GM23338 (cell line): ENCODE measurements around the gene NCSTN. TPM values are rescaled to one million over a fixed set of nuclear protein-coding genes. Genes with fewer than 3 reads are reported as not detected.

Source experiments
- ATAC-seq: fragments of 200-7000 bp; cut with Tn5 transposase; 3 replicates; pipeline ENCODE4 v1.9.1; 2020
- DNase-seq: peaks from one replicate; pipeline ENCODE4 v3.0.0-alpha.2; 2015; ENCODE audit warnings: low spot score
- H2AFZ ChIP-seq: fragments of 200-600 bp; sonication (generic); 2 replicates; pipeline ENCODE4 v1.8.0; 2016; ENCODE audit warnings: antibody characterized with exemption, mild to moderate bottlenecking, moderate library complexity
- H3F3A ChIP-seq: fragments of 200-600 bp; sonication (generic); replicated peaks from 2 replicates; pipeline ENCODE4 v1.8.0; 2017; ENCODE audit warnings: antibody characterized with exemption, mixed run types, low read depth
- H3K27ac ChIP-seq: fragments of 200-600 bp; sonication (generic); 2 replicates; pipeline ENCODE4 v1.6.1; 2016; ENCODE audit warnings: low read depth
- H3K27me3 ChIP-seq: fragments of 200-600 bp; sonication (generic); 2 replicates; pipeline ENCODE4 v1.8.0; 2016; ENCODE audit warnings: mild to moderate bottlenecking, mixed run types, moderate library complexity; ENCODE audit not compliant: insufficient read depth
- H3K36me3 ChIP-seq: fragments of 200-600 bp; sonication (generic); 2 replicates; pipeline ENCODE4 v1.8.0; 2016; ENCODE audit warnings: mild to moderate bottlenecking; ENCODE audit not compliant: insufficient read depth
- H3K4me1 ChIP-seq: fragments of 200-600 bp; sonication (generic); 2 replicates; pipeline ENCODE4 v1.8.0; 2016; ENCODE audit warnings: mild to moderate bottlenecking, moderate library complexity; ENCODE audit not compliant: insufficient read depth
- H3K4me2 ChIP-seq: fragments of 200-600 bp; sonication (generic); 2 replicates; pipeline ENCODE4 v1.7.1; 2017; ENCODE audit warnings: mixed run types
- H3K4me3 ChIP-seq: fragments of 200-600 bp; sonication (generic); 2 replicates; pipeline ENCODE4 v1.6.1; 2016; ENCODE audit warnings: mixed run types
- H3K79me2 ChIP-seq: fragments of 200-600 bp; sonication (generic); replicated peaks from 2 replicates; pipeline ENCODE4 v1.8.0; 2017; ENCODE audit warnings: mild to moderate bottlenecking; ENCODE audit not compliant: insufficient read depth
- H3K9me2 ChIP-seq: fragments of 200-600 bp; sonication (generic); 2 replicates; pipeline ENCODE4 v1.8.0; 2017; ENCODE audit not compliant: insufficient read depth
- H4K20me1 ChIP-seq: fragments of 200-600 bp; sonication (generic); replicated peaks from 2 replicates; pipeline ENCODE4 v1.8.0; 2017; ENCODE audit warnings: mild to moderate bottlenecking; ENCODE audit not compliant: insufficient read depth
- H3K27ac Mint-ChIP-seq: 2 replicates; pipeline ENCODE4 v1.8.0; 2020; ENCODE audit warnings: inconsistent platforms, mild to moderate bottlenecking, moderate library complexity, mixed read lengths
- H3K27me3 Mint-ChIP-seq: 3 replicates; pipeline ENCODE4 v1.8.0; 2022; ENCODE audit warnings: low read depth, mild to moderate bottlenecking, moderate library complexity, mixed read lengths, inconsistent platforms; ENCODE audit not compliant: insufficient read depth, poor library complexity
- H3K36me3 Mint-ChIP-seq: 3 replicates; pipeline ENCODE4 v1.8.0; 2021; ENCODE audit warnings: low read depth, mild to moderate bottlenecking, inconsistent platforms, moderate library complexity, mixed read lengths
- H3K4me1 Mint-ChIP-seq: 3 replicates; pipeline ENCODE4 v1.8.0; 2020; ENCODE audit warnings: mild to moderate bottlenecking, inconsistent platforms, mixed read lengths
- H3K4me3 Mint-ChIP-seq: 3 replicates; pipeline ENCODE4 v1.8.0; 2021; ENCODE audit warnings: moderate library complexity, mild to moderate bottlenecking, inconsistent platforms, mixed read lengths
- H3K9me3 Mint-ChIP-seq: 3 replicates; pipeline ENCODE4 v1.8.0; 2020; ENCODE audit warnings: moderate library complexity, mild to moderate bottlenecking, inconsistent platforms, mixed read lengths
- CREB1 ChIP-seq: fragments of 250-450 bp; sonication (Bioruptor Pico); IDR thresholded peaks from 2 replicates; pipeline ENCODE4 v1.5.0; 2020; ENCODE audit warnings: low read depth, mild to moderate bottlenecking, moderate library complexity
- CTCF ChIP-seq, 2 experiments: fragments of 200-600 bp in 1 of 2; sonication (generic) in 1 of 2; conservative IDR thresholded peaks; 2 replicates each; pipeline versions ENCODE4 v1.5.1 to v1.6.1; 2016 to 2017; ENCODE audit warnings: antibody characterized with exemption in 2 of 2, low read depth in 2 of 2, mild to moderate bottlenecking in 2 of 2, moderate library complexity in 1 of 2
- EZH2 ChIP-seq: fragments of 200-600 bp; sonication (generic); IDR thresholded peaks from one replicate; pipeline ENCODE4 v1.8.0; 2017; ENCODE audit warnings: antibody characterized with exemption, mild to moderate bottlenecking, low read depth; ENCODE audit not compliant: unreplicated experiment
- EZH2phosphoT487 ChIP-seq: fragments of 200-600 bp; sonication (generic); IDR thresholded peaks from one replicate; pipeline ENCODE4 v1.8.1; 2018; ENCODE audit warnings: antibody characterized with exemption; ENCODE audit not compliant: unreplicated experiment
- JUNB ChIP-seq: IDR thresholded peaks from one replicate; pipeline ENCODE4 v1.6.1; 2016; ENCODE audit warnings: antibody characterized with exemption; ENCODE audit not compliant: unreplicated experiment
- NANOG ChIP-seq: IDR thresholded peaks from 2 replicates; pipeline ENCODE4 v1.6.1; 2016; ENCODE audit warnings: antibody characterized with exemption, borderline replicate concordance
- POLR2AphosphoS5 ChIP-seq: IDR thresholded peaks from 2 replicates; pipeline ENCODE4 v1.6.1; 2016; ENCODE audit warnings: antibody characterized with exemption, low read depth
- REST ChIP-seq: IDR thresholded peaks from one replicate; pipeline ENCODE4 v1.6.1; 2018; ENCODE audit warnings: antibody characterized with exemption; ENCODE audit not compliant: unreplicated experiment
- STAT1 ChIP-seq: IDR thresholded peaks from one replicate; pipeline ENCODE4 v1.6.1; 2016; ENCODE audit warnings: antibody characterized with exemption; ENCODE audit not compliant: unreplicated experiment
- ZNF114 ChIP-seq: fragments of 250-450 bp; sonication (Bioruptor Pico); IDR thresholded peaks from 2 replicates; pipeline ENCODE4 v1.5.0; 2020; ENCODE audit warnings: mild to moderate bottlenecking, moderate library complexity
- ZNF331 ChIP-seq: fragments of 250-450 bp; sonication (Bioruptor Pico); IDR thresholded peaks from 2 replicates; pipeline ENCODE4 v1.5.0; 2020; ENCODE audit warnings: low read depth, mild to moderate bottlenecking, moderate library complexity
- polyA plus RNA-seq: library from polyadenylated mRNA; unstranded; fragments of >200 nt; fragmentation: Nextera tagmentation; extraction: Ambion mirVana; gene quantifications from 2 replicates; pipeline ENCODE4 v1.2.1, GENCODE V29; 2016
- total RNA-seq: library from RNA; depleted of rRNA; stranded (reverse); fragments of >200 nt; shearing (Covaris generic); gene quantifications from 2 replicates; pipeline ENCODE4 v1.2.3, GENCODE V29; 2014
- TF ChIP-seq, protein P1 (sequence below): IDR thresholded peaks from 2 replicates; pipeline ENCODE4 v1.6.1; 2016; ENCODE audit warnings: antibody characterized with exemption
- TF ChIP-seq, protein P2 (sequence below): fragments of 250-450 bp; sonication (Bioruptor Pico); IDR thresholded peaks from 2 replicates; pipeline ENCODE4 v1.5.0; 2020; ENCODE audit warnings: mild to moderate bottlenecking, moderate library complexity

Gene NCSTN
- total and polyA plus RNA-seq, 2 experiments from 2014 or later = 36.0 to 45.9 TPM

GRCh38 chr1:160296036-160296435 is 47.1 kb upstream of the NCSTN start:
- Mint-ChIP-seq H3K27ac (no peak overlapping the region), H3K4me3 (no peak overlapping the region), H3K27me3 (peaks cover 2% of the 10 kb centered on the region), H3K36me3 (peaks cover 82% of the 10 kb centered on the region), H3K9me3 (no peaks in the 10 kb centered on the region), H3K4me1 (no peaks in the 10 kb centered on the region)
- Histone ChIP-seq H3K79me2 (no peaks in the 10 kb centered on the region), H3K4me3 (no peak overlapping the region), H2AFZ (no peak overlapping the region), H3K27ac (no peak overlapping the region), H3K36me3 (peaks cover 43% of the 10 kb centered on the region), H4K20me1 (peaks cover 4% of the 10 kb centered on the region), H3K4me1 (no peaks in the 10 kb centered on the region), H3K27me3 (no peaks in the 10 kb centered on the region), H3K9me2 (no peaks in the 10 kb centered on the region), H3K4me2 (no peak overlapping the region), H3F3A (peaks cover 19% of the 10 kb centered on the region)
- TF ChIP-seq STAT1 = no peak
- no peak for TF ChIP-seq EZH2
- no peak for TF ChIP-seq EZH2phosphoT487
- TF ChIP-seq ZNF331 (CRISPR knock-in tag) = no peak
- TF ChIP-seq JUNB = no peak
- TF ChIP-seq CREB1 = no peak
- TF ChIP-seq NANOG = no peak
- TF ChIP-seq CTCF (conservative IDR thresholded peaks at IDR 0.05; ENCODE audit: low read depth in 2 of 2) = no peak
- TF ChIP-seq, protein P1, sequence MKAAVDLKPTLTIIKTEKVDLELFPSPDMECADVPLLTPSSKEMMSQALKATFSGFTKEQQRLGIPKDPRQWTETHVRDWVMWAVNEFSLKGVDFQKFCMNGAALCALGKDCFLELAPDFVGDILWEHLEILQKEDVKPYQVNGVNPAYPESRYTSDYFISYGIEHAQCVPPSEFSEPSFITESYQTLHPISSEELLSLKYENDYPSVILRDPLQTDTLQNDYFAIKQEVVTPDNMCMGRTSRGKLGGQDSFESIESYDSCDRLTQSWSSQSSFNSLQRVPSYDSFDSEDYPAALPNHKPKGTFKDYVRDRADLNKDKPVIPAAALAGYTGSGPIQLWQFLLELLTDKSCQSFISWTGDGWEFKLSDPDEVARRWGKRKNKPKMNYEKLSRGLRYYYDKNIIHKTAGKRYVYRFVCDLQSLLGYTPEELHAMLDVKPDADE = no peak
- TF ChIP-seq POLR2AphosphoS5 = no peak
- no peak for TF ChIP-seq ZNF114 (CRISPR knock-in tag)
- TF ChIP-seq, protein P2, sequence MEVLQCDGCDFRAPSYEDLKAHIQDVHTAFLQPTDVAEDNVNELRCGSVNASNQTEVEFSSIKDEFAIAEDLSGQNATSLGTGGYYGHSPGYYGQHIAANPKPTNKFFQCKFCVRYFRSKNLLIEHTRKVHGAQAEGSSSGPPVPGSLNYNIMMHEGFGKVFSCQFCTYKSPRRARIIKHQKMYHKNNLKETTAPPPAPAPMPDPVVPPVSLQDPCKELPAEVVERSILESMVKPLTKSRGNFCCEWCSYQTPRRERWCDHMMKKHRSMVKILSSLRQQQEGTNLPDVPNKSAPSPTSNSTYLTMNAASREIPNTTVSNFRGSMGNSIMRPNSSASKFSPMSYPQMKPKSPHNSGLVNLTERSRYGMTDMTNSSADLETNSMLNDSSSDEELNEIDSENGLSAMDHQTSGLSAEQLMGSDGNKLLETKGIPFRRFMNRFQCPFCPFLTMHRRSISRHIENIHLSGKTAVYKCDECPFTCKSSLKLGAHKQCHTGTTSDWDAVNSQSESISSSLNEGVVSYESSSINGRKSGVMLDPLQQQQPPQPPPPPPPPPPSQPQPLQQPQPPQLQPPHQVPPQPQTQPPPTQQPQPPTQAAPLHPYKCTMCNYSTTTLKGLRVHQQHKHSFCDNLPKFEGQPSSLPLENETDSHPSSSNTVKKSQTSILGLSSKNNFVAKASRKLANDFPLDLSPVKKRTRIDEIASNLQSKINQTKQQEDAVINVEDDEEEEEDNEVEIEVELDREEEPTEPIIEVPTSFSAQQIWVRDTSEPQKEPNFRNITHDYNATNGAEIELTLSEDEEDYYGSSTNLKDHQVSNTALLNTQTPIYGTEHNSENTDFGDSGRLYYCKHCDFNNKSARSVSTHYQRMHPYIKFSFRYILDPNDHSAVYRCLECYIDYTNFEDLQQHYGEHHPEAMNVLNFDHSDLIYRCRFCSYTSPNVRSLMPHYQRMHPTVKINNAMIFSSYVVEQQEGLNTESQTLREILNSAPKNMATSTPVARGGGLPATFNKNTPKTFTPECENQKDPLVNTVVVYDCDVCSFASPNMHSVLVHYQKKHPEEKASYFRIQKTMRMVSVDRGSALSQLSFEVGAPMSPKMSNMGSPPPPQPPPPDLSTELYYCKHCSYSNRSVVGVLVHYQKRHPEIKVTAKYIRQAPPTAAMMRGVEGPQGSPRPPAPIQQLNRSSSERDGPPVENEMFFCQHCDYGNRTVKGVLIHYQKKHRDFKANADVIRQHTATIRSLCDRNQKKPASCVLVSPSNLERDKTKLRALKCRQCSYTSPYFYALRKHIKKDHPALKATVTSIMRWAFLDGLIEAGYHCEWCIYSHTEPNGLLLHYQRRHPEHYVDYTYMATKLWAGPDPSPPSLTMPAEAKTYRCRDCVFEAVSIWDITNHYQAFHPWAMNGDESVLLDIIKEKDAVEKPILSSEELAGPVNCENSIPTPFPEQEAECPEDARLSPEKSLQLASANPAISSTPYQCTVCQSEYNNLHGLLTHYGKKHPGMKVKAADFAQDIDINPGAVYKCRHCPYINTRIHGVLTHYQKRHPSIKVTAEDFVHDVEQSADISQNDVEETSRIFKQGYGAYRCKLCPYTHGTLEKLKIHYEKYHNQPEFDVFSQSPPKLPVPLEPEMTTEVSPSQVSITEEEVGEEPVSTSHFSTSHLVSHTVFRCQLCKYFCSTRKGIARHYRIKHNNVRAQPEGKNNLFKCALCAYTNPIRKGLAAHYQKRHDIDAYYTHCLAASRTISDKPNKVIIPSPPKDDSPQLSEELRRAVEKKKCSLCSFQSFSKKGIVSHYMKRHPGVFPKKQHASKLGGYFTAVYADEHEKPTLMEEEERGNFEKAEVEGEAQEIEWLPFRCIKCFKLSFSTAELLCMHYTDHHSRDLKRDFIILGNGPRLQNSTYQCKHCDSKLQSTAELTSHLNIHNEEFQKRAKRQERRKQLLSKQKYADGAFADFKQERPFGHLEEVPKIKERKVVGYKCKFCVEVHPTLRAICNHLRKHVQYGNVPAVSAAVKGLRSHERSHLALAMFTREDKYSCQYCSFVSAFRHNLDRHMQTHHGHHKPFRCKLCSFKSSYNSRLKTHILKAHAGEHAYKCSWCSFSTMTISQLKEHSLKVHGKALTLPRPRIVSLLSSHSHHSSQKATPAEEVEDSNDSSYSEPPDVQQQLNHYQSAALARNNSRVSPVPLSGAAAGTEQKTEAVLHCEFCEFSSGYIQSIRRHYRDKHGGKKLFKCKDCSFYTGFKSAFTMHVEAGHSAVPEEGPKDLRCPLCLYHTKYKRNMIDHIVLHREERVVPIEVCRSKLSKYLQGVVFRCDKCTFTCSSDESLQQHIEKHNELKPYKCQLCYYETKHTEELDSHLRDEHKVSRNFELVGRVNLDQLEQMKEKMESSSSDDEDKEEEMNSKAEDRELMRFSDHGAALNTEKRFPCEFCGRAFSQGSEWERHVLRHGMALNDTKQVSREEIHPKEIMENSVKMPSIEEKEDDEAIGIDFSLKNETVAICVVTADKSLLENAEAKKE = no peak
- TF ChIP-seq REST = no peak
- no peak for ATAC-seq
- DNase-seq = no peak
